ENCODE measurements around the gene LYPD8.

LYPD8 gene

GRCh38 chr1:248802454-248802853 is 46.9 kb upstream of the LYPD8 start:
- TF ChIP-seq BCL6B (tag by site-specific recombination; IDR thresholded peaks at IDR 0.05) (no peak), ZBTB26 (tag by site-specific recombination; optimal IDR thresholded peaks at IDR 0.05) (no peak), HOXD13 (CRISPR knock-in tag; IDR thresholded peaks at IDR 0.05; ENCODE audit: borderline replicate concordance) (no peak), ZNF639 (tag by site-specific recombination; IDR thresholded peaks at IDR 0.05) (no peak), ZNF518A (tag by site-specific recombination; conservative IDR thresholded peaks at IDR 0.05; ENCODE audit: low read depth) (no peak), ZNF223 (tag by site-specific recombination; IDR thresholded peaks at IDR 0.05) (no peak), ZNF677 (tag by site-specific recombination; IDR thresholded peaks at IDR 0.05) (no peak), ZNF146 (tag by site-specific recombination; IDR thresholded peaks at IDR 0.05) (no peak), ZNF112 (tag by site-specific recombination; IDR thresholded peaks at IDR 0.05) (no peak), YY1 (tag by site-specific recombination; IDR thresholded peaks at IDR 0.05) (no peak)
- CTCF ChIA-PET: no interaction called here

GRCh38 chr1:248800459-248800858 is 44.9 kb upstream of the LYPD8 start:
- no peaks in the 10 kb centered on the region for H3K9me3 ChIP-seq (ENCODE audit: control insufficient read depth, insufficient read depth, low read depth, low read length)
- no peaks in the 10 kb centered on the region for H3K4me1 ChIP-seq (ENCODE audit: control insufficient read depth, insufficient read depth, low read length)
- H3K4me3 ChIP-seq (ENCODE audit: low read depth, low read length): no peak overlapping the region
- H3K36me3 ChIP-seq (ENCODE audit: control insufficient read depth in 2 of 2, insufficient read depth in 1 of 2, low read length in 2 of 2): no peaks in the 10 kb centered on the region
- H3K27ac ChIP-seq (ENCODE audit: extremely low read depth, low read depth, low read length): no peak overlapping the region
- ChIA-PET POLR2A (no interaction called here), CTCF (interaction anchor here (0.6 kb wide), 1 partner anchor 8 kb away, joined by 3 read pairs; no protein-coding TSS in a partner anchor)
- TF ChIP-seq PATZ1 (tag by site-specific recombination; IDR thresholded peaks at IDR 0.05) (no peak), ZNF704 (tag by site-specific recombination; IDR thresholded peaks at IDR 0.05) (no peak), ZNF324 (tag by site-specific recombination; IDR thresholded peaks at IDR 0.05) (no peak), ZNF398 (tag by site-specific recombination; IDR thresholded peaks at IDR 0.05) (no peak), ZBTB8A (tag by site-specific recombination; IDR thresholded peaks at IDR 0.05) (no peak), ZNF596 (tag by site-specific recombination; IDR thresholded peaks at IDR 0.05) (no peak), HIC1 (tag by site-specific recombination; IDR thresholded peaks at IDR 0.05) (no peak), ZBTB17 (tag by site-specific recombination; IDR thresholded peaks at IDR 0.05) (no peak), ZNF837 (tag by site-specific recombination; IDR thresholded peaks at IDR 0.05) (no peak)

More at GRCh38 chr1:248802454-248802853, 46.9 kb upstream of the LYPD8 start:
- Histone ChIP-seq H3K4me3 (ENCODE audit: low read depth, low read length) (no peak overlapping the region), H3K27ac (ENCODE audit: extremely low read depth, low read depth, low read length) (no peak overlapping the region), H3K36me3 (ENCODE audit: control insufficient read depth in 2 of 2, insufficient read depth in 1 of 2, low read length in 2 of 2) (no peaks in the 10 kb centered on the region), H3K9me3 (ENCODE audit: control insufficient read depth, insufficient read depth, low read depth, low read length) (no peaks in the 10 kb centered on the region), H3K4me1 (ENCODE audit: control insufficient read depth, insufficient read depth, low read length) (no peaks in the 10 kb centered on the region)
- POLR2A ChIA-PET: no interaction called here
